Measurements from ENCODE around the gene GFRA4.

Gene GFRA4

GRCh38 chr20:3645309-3646066 lies 17.7 kb downstream of the GFRA4 start:
- no peak overlapping the region for H3K4me2 ChIP-seq (ENCODE audit: low read length)
- H3K4me3 ChIP-seq (ENCODE audit: low read length) = no peak overlapping the region
- no peaks in the 10 kb centered on the region for H3K9me3 ChIP-seq (replicated peaks; ENCODE audit: low read length)
- no peak overlapping the region for H3K9ac ChIP-seq (ENCODE audit: low read depth, low read length)
- no peaks in the 10 kb centered on the region for H3K4me1 ChIP-seq (ENCODE audit: control insufficient read depth, insufficient read depth, low read length)
- H3K27me3 ChIP-seq (ENCODE audit: control insufficient read depth, insufficient read depth, low read length) = no peaks in the 10 kb centered on the region
- peaks cover 8% of the 10 kb centered on the region for H3K36me3 ChIP-seq (ENCODE audit: insufficient read depth, low read length)

DNA sequence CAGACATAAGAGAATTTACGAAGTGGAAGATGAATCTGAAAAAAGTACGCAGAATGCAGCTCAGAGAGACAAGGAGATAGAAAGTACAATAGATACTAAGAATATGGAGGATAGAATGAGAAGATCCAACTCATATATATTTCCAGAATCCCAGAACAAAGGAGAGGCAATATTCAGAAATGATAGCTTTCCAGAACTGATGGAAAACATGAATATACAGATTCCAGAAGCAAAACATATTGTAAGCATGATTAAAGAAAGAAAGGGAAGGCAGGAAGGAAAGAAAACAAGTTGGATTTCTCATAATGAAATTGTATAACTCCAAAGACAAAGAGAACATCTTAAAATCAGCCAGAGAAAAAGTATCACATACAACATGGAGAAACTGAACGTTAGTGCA lies 22.9 kb downstream of the GFRA4 start:
- Histone ChIP-seq H3K9ac (ENCODE audit: low read depth, low read length) (no peak overlapping the region), H3K36me3 (ENCODE audit: insufficient read depth, low read length) (peaks cover 8% of the 10 kb centered on the region), H3K4me3 (ENCODE audit: low read length) (no peak overlapping the region), H3K27me3 (ENCODE audit: control insufficient read depth, insufficient read depth, low read length) (no peaks in the 10 kb centered on the region), H3K9me3 (replicated peaks; ENCODE audit: low read length) (no peaks in the 10 kb centered on the region), H3K4me1 (ENCODE audit: control insufficient read depth, insufficient read depth, low read length) (no peaks in the 10 kb centered on the region), H3K4me2 (ENCODE audit: low read length) (no peak overlapping the region)

DNA sequence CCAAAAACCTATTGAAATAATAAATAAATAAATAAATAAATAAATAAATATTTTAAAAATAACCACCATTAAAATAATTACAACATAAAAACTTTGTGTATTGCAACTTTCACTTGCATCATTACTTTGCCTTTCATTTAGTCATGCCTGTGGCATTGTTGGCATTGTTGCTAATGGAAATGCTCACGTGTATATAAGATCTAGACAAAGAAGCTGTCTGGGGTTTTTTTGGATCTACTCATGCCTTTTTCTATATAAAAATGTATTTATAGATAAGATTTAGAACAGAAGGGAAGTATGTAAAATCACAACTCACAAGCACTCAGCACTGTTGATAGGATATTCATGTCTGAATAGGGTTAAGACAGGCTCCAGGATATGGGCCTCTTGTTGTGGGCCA lies 27.9 kb downstream of the GFRA4 start:
- Histone ChIP-seq H3K4me3 (ENCODE audit: low read length) (no peak overlapping the region), H3K9me3 (replicated peaks; ENCODE audit: low read length) (no peaks in the 10 kb centered on the region), H3K4me1 (ENCODE audit: control insufficient read depth, insufficient read depth, low read length) (no peaks in the 10 kb centered on the region), H3K9ac (ENCODE audit: low read depth, low read length) (no peak overlapping the region), H3K27me3 (ENCODE audit: control insufficient read depth, insufficient read depth, low read length) (no peaks in the 10 kb centered on the region), H3K4me2 (ENCODE audit: low read length) (no peak overlapping the region), H3K36me3 (ENCODE audit: insufficient read depth, low read length) (peaks cover 2% of the 10 kb centered on the region)

DNA sequence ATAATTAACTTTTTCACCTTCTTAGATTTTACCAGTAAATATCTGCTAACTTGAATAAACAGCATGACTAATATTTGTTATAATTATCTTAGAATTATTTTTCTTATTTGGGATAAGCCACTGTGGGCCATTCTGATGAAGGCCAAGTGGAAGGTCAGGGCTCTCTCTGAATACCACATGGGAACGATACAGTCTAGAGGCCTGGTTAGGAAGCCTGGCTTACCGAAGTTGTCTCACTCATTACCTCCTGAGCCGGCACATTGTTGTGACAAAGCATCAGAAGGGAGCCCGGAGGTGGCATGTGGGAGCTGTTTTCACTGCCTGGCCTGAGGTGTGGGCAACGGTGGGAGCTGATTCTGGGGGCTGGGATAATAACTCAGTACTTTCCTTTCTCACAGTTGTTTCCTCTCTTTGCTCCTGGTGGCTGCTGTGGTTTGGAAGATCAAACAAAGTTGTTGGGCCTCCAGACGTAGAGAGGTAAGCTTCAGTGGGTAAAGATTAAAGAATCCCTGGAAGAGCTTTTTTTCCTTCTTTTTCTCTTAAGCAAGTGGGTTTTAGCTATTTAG lies 29.2 kb downstream of the GFRA4 start:
- no peaks in the 10 kb centered on the region for H3K27me3 ChIP-seq (ENCODE audit: control insufficient read depth, insufficient read depth, low read length)
- H3K36me3 ChIP-seq (ENCODE audit: insufficient read depth, low read length) = peaks cover 7% of the 10 kb centered on the region
- no peaks in the 10 kb centered on the region for H3K4me1 ChIP-seq (ENCODE audit: control insufficient read depth, insufficient read depth, low read length)
- H3K4me2 ChIP-seq (ENCODE audit: low read length) = no peak overlapping the region
- no peak overlapping the region for H3K4me3 ChIP-seq (ENCODE audit: low read length)
- no peak overlapping the region for H3K9ac ChIP-seq (ENCODE audit: low read depth, low read length)
- H3K9me3 ChIP-seq (replicated peaks; ENCODE audit: low read length) = no peaks in the 10 kb centered on the region

DNA sequence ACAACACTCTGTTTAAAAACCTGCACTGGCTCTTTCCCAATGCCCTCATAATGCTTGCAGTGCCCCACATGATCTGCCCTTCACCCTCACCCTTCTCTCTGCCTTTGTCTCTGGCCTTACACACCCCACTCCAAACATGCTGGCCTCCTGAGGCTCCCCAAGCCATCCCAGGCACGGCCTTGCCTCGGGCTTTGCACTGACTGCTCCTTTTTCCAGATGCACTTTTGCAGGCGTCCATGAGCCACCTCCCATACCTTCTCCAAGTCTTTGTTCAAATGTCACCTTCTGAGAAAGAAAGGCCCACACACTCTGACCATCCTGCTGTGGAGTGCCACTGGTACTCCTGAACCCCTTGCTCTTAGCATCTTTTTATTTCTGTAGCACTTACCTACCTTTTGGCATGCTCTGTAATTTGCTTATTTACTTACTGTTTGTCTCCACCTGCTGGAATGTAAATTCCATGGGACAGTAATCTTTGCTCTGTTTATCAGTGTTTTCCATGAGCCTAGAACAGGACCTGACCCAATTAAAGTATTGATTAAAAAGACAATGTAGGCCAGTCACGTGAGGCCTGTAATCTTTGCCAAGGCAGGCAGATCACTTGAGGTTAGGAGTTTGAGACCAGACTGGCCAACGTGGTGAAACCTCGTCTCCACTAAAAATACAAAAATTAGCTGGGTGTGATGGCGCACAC lies 30.7 kb downstream of the GFRA4 start:
- Histone ChIP-seq H3K4me2 (ENCODE audit: low read length) (no peak overlapping the region), H3K9ac (ENCODE audit: low read depth, low read length) (no peak overlapping the region), H3K9me3 (replicated peaks; ENCODE audit: low read length) (no peaks in the 10 kb centered on the region), H3K4me1 (ENCODE audit: control insufficient read depth, insufficient read depth, low read length) (no peaks in the 10 kb centered on the region), H3K4me3 (ENCODE audit: low read length) (no peak overlapping the region), H3K27me3 (ENCODE audit: control insufficient read depth, insufficient read depth, low read length) (no peaks in the 10 kb centered on the region), H3K36me3 (ENCODE audit: insufficient read depth, low read length) (peaks cover 13% of the 10 kb centered on the region)

DNA sequence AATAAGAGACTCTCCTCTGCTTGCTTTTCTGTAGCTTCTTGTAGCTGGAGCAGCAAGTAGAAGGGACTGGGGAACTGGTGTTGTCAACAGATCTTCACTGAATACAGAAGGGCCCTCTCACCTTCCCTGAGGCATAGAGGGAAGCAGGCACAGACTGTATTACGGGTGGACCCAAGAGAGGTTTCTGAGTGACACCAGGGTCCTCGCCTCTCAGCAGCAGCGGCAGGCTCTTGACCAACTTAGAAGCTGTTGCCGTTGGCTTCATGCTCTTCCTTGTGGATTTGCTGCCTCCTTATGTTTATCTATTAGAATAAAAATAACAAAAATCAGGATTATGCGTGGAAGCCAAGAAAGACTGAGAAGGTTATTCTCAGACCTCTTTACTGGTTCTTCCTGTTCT lies 31.7 kb downstream of the GFRA4 start:
- no peaks in the 10 kb centered on the region for H3K9me3 ChIP-seq (replicated peaks; ENCODE audit: low read length)
- H3K9ac ChIP-seq (ENCODE audit: low read depth, low read length) = no peak overlapping the region
- H3K4me1 ChIP-seq (ENCODE audit: control insufficient read depth, insufficient read depth, low read length) = no peaks in the 10 kb centered on the region
- H3K27me3 ChIP-seq (ENCODE audit: control insufficient read depth, insufficient read depth, low read length) = no peaks in the 10 kb centered on the region
- H3K4me2 ChIP-seq (ENCODE audit: low read length) = no peak overlapping the region
- H3K4me3 ChIP-seq (ENCODE audit: low read length) = no peak overlapping the region
- H3K36me3 ChIP-seq (ENCODE audit: insufficient read depth, low read length) = peaks cover 13% of the 10 kb centered on the region

DNA sequence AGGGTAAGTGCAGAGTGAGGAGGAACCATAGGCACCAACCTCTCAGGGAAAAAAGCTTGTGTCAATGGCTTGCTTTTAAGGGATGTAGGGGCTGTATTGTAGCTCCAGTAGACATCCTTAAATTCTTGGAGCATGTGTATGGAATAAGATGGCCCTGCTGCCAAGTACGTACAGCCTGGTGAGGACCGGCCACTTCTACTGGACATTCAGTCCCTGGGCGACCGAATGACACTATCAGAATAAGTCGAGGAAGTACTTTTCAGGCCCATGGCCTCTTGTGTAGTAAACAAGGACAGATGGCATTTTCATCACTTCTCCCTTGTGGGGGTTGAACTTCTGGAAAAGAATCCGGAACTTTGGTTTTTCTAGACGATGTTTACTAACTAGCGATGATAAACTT lies 32.8 kb downstream of the GFRA4 start:
- peaks cover 13% of the 10 kb centered on the region for H3K36me3 ChIP-seq (ENCODE audit: insufficient read depth, low read length)
- H3K4me1 ChIP-seq (ENCODE audit: control insufficient read depth, insufficient read depth, low read length) = no peaks in the 10 kb centered on the region
- H3K4me2 ChIP-seq (ENCODE audit: low read length) = no peak overlapping the region
- H3K9me3 ChIP-seq (replicated peaks; ENCODE audit: low read length) = no peaks in the 10 kb centered on the region
- H3K9ac ChIP-seq (ENCODE audit: low read depth, low read length) = no peak overlapping the region
- no peak overlapping the region for H3K4me3 ChIP-seq (ENCODE audit: low read length)
- H3K27me3 ChIP-seq (ENCODE audit: control insufficient read depth, insufficient read depth, low read length) = no peaks in the 10 kb centered on the region

DNA sequence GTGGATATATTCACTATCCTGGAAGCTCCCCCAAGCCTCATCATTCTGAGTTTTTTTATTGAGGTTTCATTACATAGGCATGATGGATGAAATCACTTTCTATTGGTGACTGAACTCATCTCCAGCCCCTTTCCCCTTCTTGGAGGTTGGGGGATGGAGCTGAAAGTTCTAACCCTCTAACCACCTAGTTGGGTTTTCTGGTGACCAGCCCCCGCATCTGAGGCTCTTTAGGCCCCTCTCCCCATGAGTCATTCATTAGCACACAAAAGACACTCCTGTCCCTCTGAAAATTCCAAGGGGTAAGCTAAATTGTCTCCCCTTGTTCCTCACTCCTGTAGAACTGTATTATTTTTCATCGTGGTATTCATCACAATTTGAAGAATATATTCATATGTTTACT lies 33.3 kb downstream of the GFRA4 start:
- peaks cover 13% of the 10 kb centered on the region for H3K36me3 ChIP-seq (ENCODE audit: insufficient read depth, low read length)
- H3K9ac ChIP-seq (ENCODE audit: low read depth, low read length) = no peak overlapping the region
- H3K9me3 ChIP-seq (replicated peaks; ENCODE audit: low read length) = no peaks in the 10 kb centered on the region
- H3K27me3 ChIP-seq (ENCODE audit: control insufficient read depth, insufficient read depth, low read length) = no peaks in the 10 kb centered on the region
- H3K4me2 ChIP-seq (ENCODE audit: low read length) = no peak overlapping the region
- no peak overlapping the region for H3K4me3 ChIP-seq (ENCODE audit: low read length)
- no peaks in the 10 kb centered on the region for H3K4me1 ChIP-seq (ENCODE audit: control insufficient read depth, insufficient read depth, low read length)

- Histone ChIP-seq H3K9ac (ENCODE audit: low read depth, low read length) (no peak overlapping the region), H3K27me3 (ENCODE audit: control insufficient read depth, insufficient read depth, low read length) (no peaks in the 10 kb centered on the region), H3K36me3 (ENCODE audit: insufficient read depth, low read length) (peaks cover 13% of the 10 kb centered on the region), H3K4me1 (ENCODE audit: control insufficient read depth, insufficient read depth, low read length) (no peaks in the 10 kb centered on the region), H3K4me3 (ENCODE audit: low read length) (no peak overlapping the region), H3K9me3 (replicated peaks; ENCODE audit: low read length) (no peaks in the 10 kb centered on the region), H3K4me2 (ENCODE audit: low read length) (no peak overlapping the region)
These were observed 34.5 kb downstream of the GFRA4 start for GRCh38 chr20:3628502-3629314.

GRCh38 chr20:3627476-3627875 lies 35.7 kb downstream of the GFRA4 start:
- Histone ChIP-seq H3K9ac (ENCODE audit: low read depth, low read length) (no peak overlapping the region), H3K36me3 (ENCODE audit: insufficient read depth, low read length) (peaks cover 13% of the 10 kb centered on the region), H3K4me1 (ENCODE audit: control insufficient read depth, insufficient read depth, low read length) (no peaks in the 10 kb centered on the region), H3K4me2 (ENCODE audit: low read length) (no peak overlapping the region), H3K9me3 (replicated peaks; ENCODE audit: low read length) (no peaks in the 10 kb centered on the region), H3K4me3 (ENCODE audit: low read length) (no peak overlapping the region), H3K27me3 (ENCODE audit: control insufficient read depth, insufficient read depth, low read length) (no peaks in the 10 kb centered on the region)

DNA sequence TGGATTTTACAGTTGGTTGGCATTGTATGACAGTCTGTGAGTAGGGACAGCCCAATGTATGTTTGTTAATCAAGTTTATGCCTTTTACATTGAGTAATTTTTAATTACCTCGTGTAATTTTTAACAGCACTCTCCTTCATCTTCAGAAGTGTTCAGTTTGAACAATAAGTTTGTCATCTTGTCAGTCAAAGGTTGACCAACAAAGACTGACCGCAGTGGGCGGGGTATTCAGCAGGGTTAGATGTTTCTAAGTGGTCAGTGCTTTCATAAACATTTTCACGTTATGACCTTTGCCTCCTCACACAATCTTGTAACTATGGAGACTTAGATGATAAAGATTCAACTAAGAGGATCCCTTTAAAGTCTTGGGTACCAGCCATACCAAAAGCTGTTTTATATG lies 40.8 kb downstream of the GFRA4 start:
- H3K27me3 ChIP-seq (ENCODE audit: control insufficient read depth, insufficient read depth, low read length) = no peaks in the 10 kb centered on the region
- H3K4me1 ChIP-seq (ENCODE audit: control insufficient read depth, insufficient read depth, low read length) = no peaks in the 10 kb centered on the region
- H3K36me3 ChIP-seq (ENCODE audit: insufficient read depth, low read length) = peaks cover 3% of the 10 kb centered on the region
- no peak overlapping the region for H3K4me2 ChIP-seq (ENCODE audit: low read length)
- no peaks in the 10 kb centered on the region for H3K9me3 ChIP-seq (replicated peaks; ENCODE audit: low read length)
- H3K9ac ChIP-seq (ENCODE audit: low read depth, low read length) = no peak overlapping the region
- no peak overlapping the region for H3K4me3 ChIP-seq (ENCODE audit: low read length)
